GM12878 (cell line): Measurements from ENCODE around the gene SOS1. TPM values are rescaled to one million over a fixed set of nuclear protein-coding genes. Genes with fewer than 3 reads are reported as not detected.
"Not testable (repeated sequence)": the region's sequence is repeated elsewhere in the genome, so short reads cannot be mapped to it uniquely, and the experiment has no call there.

ENCODE experiments used
- ATAC-seq: fragments of 200-7000 bp; cut with Tn5 transposase; 3 replicates; pipeline ENCODE4 v1.9.1; 2020; ENCODE audit warnings: mild to moderate bottlenecking, moderate library complexity
- BruUV-seq: library from RNA; stranded (reverse); fragments of 400-500 nt; replicated peaks from 2 replicates; lab custom pipeline; 2021; lab: Mats Ljungman, UMichigan
- CTCF ChIA-PET: fragments of 300-600 bp; sonication (Branson Sonifier 250); formaldehyde crosslinking; extraction: SDS; loops from one replicate; lab custom pipeline; 2021; ENCODE audit warnings: inconsistent platforms; lab: Yijun Ruan, JAX
- POLR2A ChIA-PET: fragments of 350-600 bp; formaldehyde crosslinking; extraction: SDS; loops from one replicate; lab custom pipeline; 2021; ENCODE audit warnings: inconsistent platforms; lab: Charles Lee
- RAD21 ChIA-PET: fragments of 300-600 bp; sonication (Branson Sonifier 250); formaldehyde crosslinking; loops from one replicate; lab custom pipeline; 2023; ENCODE audit warnings: antibody characterized with exemption; ENCODE audit not compliant: unreplicated experiment; lab: Charles Lee
- SMC1A ChIA-PET: fragments of 300-600 bp; sonication (Branson Sonifier 250); formaldehyde crosslinking; loops from one replicate; lab custom pipeline; 2023; ENCODE audit not compliant: unreplicated experiment, uncharacterized antibody; lab: Charles Lee
- DNase-seq: peaks from one replicate; pipeline ENCODE4 v3.0.0-alpha.2; 2011; ENCODE audit warnings: low read depth, low spot score
- FAIRE-seq: peaks from 3 replicates; lab custom pipeline; 2011; peaks lifted over from hg19 to GRCh38; lab: Jason Lieb, UNC
- H2AFZ ChIP-seq: 2 replicates; pipeline ENCODE4 v1.6.0; 2011; ENCODE audit warnings: low read depth, low read length, control low read depth; ENCODE audit not compliant: control insufficient read depth
- H3K27ac ChIP-seq: 2 replicates; pipeline ENCODE4 v1.5.1; 2011; ENCODE audit warnings: control low read depth; ENCODE audit not compliant: control insufficient read depth, insufficient read depth
- H3K27me3 ChIP-seq, 2 experiments: replicated peaks in 1 of 2; 2 replicates each; pipeline versions ENCODE4 v1.6.0 to v1.6.1; 2011; ENCODE audit warnings: low read length in 1 of 2; ENCODE audit not compliant: control insufficient read depth in 2 of 2, insufficient read depth in 2 of 2
- H3K36me3 ChIP-seq, 2 experiments: 2 replicates each; pipeline ENCODE4 v1.5.1; 2011; ENCODE audit warnings: low read length in 1 of 2; ENCODE audit not compliant: control insufficient read depth in 2 of 2, insufficient read depth in 2 of 2
- H3K4me1 ChIP-seq: 2 replicates; pipeline ENCODE4 v1.6.1; 2011; ENCODE audit warnings: mild to moderate bottlenecking, low read length, moderate library complexity, mixed read lengths; ENCODE audit not compliant: control insufficient read depth, insufficient read depth
- H3K4me2 ChIP-seq: 2 replicates; pipeline ENCODE4 v1.6.0; 2011; ENCODE audit warnings: control low read depth; ENCODE audit not compliant: control insufficient read depth, insufficient read depth
- H3K4me3 ChIP-seq: fragments of 200-600 bp; sonication (generic); 2 replicates; pipeline ENCODE4 v1.5.1; 2016
- H3K79me2 ChIP-seq: 2 replicates; pipeline ENCODE4 v1.6.0; 2011; ENCODE audit warnings: low read length; ENCODE audit not compliant: control insufficient read depth, insufficient read depth
- H3K9ac ChIP-seq: 2 replicates; pipeline ENCODE4 v1.8.0; 2011; ENCODE audit warnings: low read length, control low read depth, mixed read lengths; ENCODE audit not compliant: control insufficient read depth, insufficient read depth
- H3K9me3 ChIP-seq: replicated peaks from 3 replicates; pipeline ENCODE4 v1.5.1; 2011; ENCODE audit warnings: mild to moderate bottlenecking, low read length; ENCODE audit not compliant: control insufficient read depth, insufficient read depth
- H4K20me1 ChIP-seq: 2 replicates; pipeline ENCODE4 v1.6.0; 2011; ENCODE audit not compliant: control insufficient read depth, insufficient read depth
- NFIC ChIP-seq: IDR thresholded peaks from 2 replicates; pipeline ENCODE4 v1.6.1; 2012; ENCODE audit warnings: low read depth, mild to moderate bottlenecking, inconsistent platforms, low read length, moderate library complexity
- WGBS: methylation state at CpG from one replicate; pipeline ENCODE4 v1.1.6; 2016; ENCODE audit warnings: low lambda C conversion rate; ENCODE audit not compliant: insufficient replicate concordance, insufficient coverage; ENCODE audit errors: missing lambda C conversion rate; 5-methylcytosine and 5-hydroxymethylcytosine counted together
- in situ Hi-C: fragments of 300-500 bp; cut with MboI; formaldehyde crosslinking; loops from 9 replicates; pipeline ENCODE4 v1.14.3; 2018; ENCODE audit warnings: mixed read lengths
- intact Hi-C: fragments of 100-400 bp; cut with micrococcal nuclease; formaldehyde crosslinking; loops from one replicate; pipeline ENCODE4 v1.14.2; 2022; ENCODE audit not compliant: unreplicated experiment
- polyA plus RNA-seq, 11 experiments: library from polyadenylated mRNA; depleted of rRNA in 4 of 11; unstranded in 6 of 11; stranded (reverse) in 5 of 11; fragments of >200 nt; fragmentation: Nextera tagmentation in 4 of 11; fragmentation: Illumina TruSeq in 1 of 11; extraction: Ambion mirVana in 4 of 11; extraction: Trizol in 1 of 11; gene quantifications; 1 replicate in 1 of 11; 2 replicates in 10 of 11; pipeline versions ENCODE4 v1.2.1 to v1.2.3, GENCODE V29; 2011 to 2016; ENCODE audit warnings: inconsistent platforms in 2 of 11, missing spikeins in 2 of 11, low read depth in 1 of 11
- total RNA-seq, 4 experiments: library from RNA; depleted of rRNA in 3 of 4; stranded (reverse); fragments of >200 nt in 3 of 4; fragmentation: Illumina TruSeq in 1 of 4; extraction: Trizol in 1 of 4; gene quantifications; 2 replicates each; pipeline versions ENCODE4 v1.2.1 to v1.2.3, GENCODE V29; 2013 to 2021

Gene SOS1
- total and polyA plus RNA-seq, 10 of the 15 experiments (the other 5 are each of a cell fraction or from before 2014, with no cell fraction given) = 2.1 to 24.1 (median 8.5) TPM

GRCh38 chr2:39138837-39139211 lies 18.0 kb upstream of the SOS1 start:
- Histone ChIP-seq H3K36me3 (no peaks in the 10 kb centered on the region), H3K79me2 (no peaks in the 10 kb centered on the region), H3K27me3 (no peaks in the 10 kb centered on the region), H3K9ac (no peak overlapping the region), H3K27ac (no peak overlapping the region), H3K4me2 (no peak overlapping the region), H4K20me1 (no peaks in the 10 kb centered on the region), H3K9me3 (no peaks in the 10 kb centered on the region), H3K4me1 (peaks cover 5% of the 10 kb centered on the region), H2AFZ (no peak overlapping the region), H3K4me3 (no peak overlapping the region)
- DNase-seq = no peak
- ChIA-PET RAD21 (no interaction called here), POLR2A (interaction anchor here (0.7 kb wide), 1 partner anchor 18 kb away, joined by 3 read pairs; no protein-coding TSS in a partner anchor), SMC1A (no interaction called here), CTCF (interaction anchor here (1.3 kb wide), 1 partner anchor 11 kb away, joined by 3 read pairs; no protein-coding TSS in a partner anchor)
- ATAC-seq = no peak
- BruUV-seq = no TSS peak
- TF ChIP-seq NFIC = no peak
- intact Hi-C loops = no loop called here
- WGBS = 95% methylated on average over 8 of the region's 8 CpGs
- in situ Hi-C loops = no loop called here
- FAIRE-seq = peak; percentile 27

- H3K27me3 ChIP-seq, intact Hi-C loops, BruUV-seq, RAD21 ChIA-PET, DNase-seq, FAIRE-seq, in situ Hi-C loops, H3K9me3 ChIP-seq, H3K9ac ChIP-seq, SMC1A ChIA-PET, H3K4me1 ChIP-seq, H3K4me3 ChIP-seq, H3K79me2 ChIP-seq, H3K36me3 ChIP-seq, H2AFZ ChIP-seq, ATAC-seq, H3K4me2 ChIP-seq, H3K27ac ChIP-seq, H4K20me1 ChIP-seq: not testable (repeated sequence)
- WGBS = 83% methylated on average over 13 of the region's 18 CpGs
- POLR2A ChIA-PET = interaction anchor here (0.7 kb wide), 1 partner anchor 17 kb away, joined by 3 read pairs; no protein-coding TSS in a partner anchor
- CTCF ChIA-PET = interaction anchor here (1.2 to 1.3 kb wide), 2 partner anchors 10 to 12 kb away, joined by 3 read pairs; no protein-coding TSS in a partner anchor
These were observed 17.5 kb upstream of the SOS1 start for GRCh38 chr2:39138187-39138836.
